GM12892 (cell line): ENCODE measurements around the gene METAP1D.

Experiments
- POLR2A ChIP-seq: IDR thresholded peaks from 2 replicates; pipeline ENCODE4 v1.6.1; 2011; ENCODE audit warnings: low read depth, low read length, control low read depth
- POLR2AphosphoS5 ChIP-seq: IDR thresholded peaks from 2 replicates; pipeline ENCODE4 v1.6.1; 2011; ENCODE audit warnings: low read depth, low read length, control low read depth
- TAF1 ChIP-seq: IDR thresholded peaks from 2 replicates; pipeline ENCODE4 v1.6.1; 2011; ENCODE audit warnings: low read depth, mild to moderate bottlenecking, control low read depth, low read length, borderline replicate concordance

- TF ChIP-seq POLR2AphosphoS5 (no peak), TAF1 (no peak), POLR2A (no peak)
These were observed 93.9 kb downstream of the METAP1D start for GRCh38 chr2:172093416-172094293.
